ENCODE measurements around the gene SLC16A12. TPM values are rescaled to one million over a fixed set of nuclear protein-coding genes. Genes with fewer than 3 reads are reported as not detected.
"Not testable (repeated sequence)": the region's sequence is repeated elsewhere in the genome, so short reads cannot be mapped to it uniquely, and the experiment has no call there.

SLC16A12 gene
- total and polyA plus RNA-seq, 10 of the 15 experiments (the other 5 are each of a cell fraction or from before 2014, with no cell fraction given): not detected

DNA sequence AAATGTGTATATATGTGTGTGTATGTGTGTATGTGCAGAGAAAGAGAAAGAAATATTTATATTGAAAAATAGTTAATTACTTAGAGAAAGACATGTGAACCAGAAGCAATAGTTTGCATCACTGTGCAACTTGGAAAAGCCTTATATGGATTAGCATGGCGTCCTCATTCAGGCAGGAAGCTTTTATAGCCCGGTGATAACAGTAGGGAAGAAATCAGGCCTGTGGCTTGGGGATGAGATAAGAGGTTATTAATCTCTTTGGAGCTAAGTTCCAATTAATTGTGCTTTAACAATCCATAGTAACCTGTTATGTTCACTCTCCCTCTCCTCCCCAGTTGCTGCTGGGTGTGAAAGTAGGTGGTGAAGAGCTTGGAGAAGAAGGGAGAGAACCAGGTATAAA is 84.5 kb downstream of the SLC16A12 start:
- H3K4me1 ChIP-seq (ENCODE audit: control insufficient read depth, insufficient read depth, low read length): no peaks in the 10 kb centered on the region
- BruUV-seq (replicated peaks): no TSS peak
- H4K20me1 ChIP-seq (ENCODE audit: control insufficient read depth, insufficient read depth): no peaks in the 10 kb centered on the region
- no peak overlapping the region for H3K4me3 ChIP-seq
- H3K36me3 ChIP-seq (ENCODE audit: control insufficient read depth in 2 of 2, insufficient read depth in 2 of 2, low read length in 1 of 2): no peaks in the 10 kb centered on the region
- ChIA-PET SMC1A (ENCODE audit: uncharacterized antibody, unreplicated experiment) (no interaction called here), RAD21 (ENCODE audit: unreplicated experiment) (no interaction called here), CTCF (no interaction called here), POLR2A (interaction anchor here (0.7 kb wide), 1 partner anchor 18 kb away, joined by 3 read pairs; no protein-coding TSS in a partner anchor)
- H3K27ac ChIP-seq (ENCODE audit: control insufficient read depth, insufficient read depth): no peak overlapping the region
- no peaks in the 10 kb centered on the region for H3K79me2 ChIP-seq (ENCODE audit: control insufficient read depth, insufficient read depth, low read length)
- no peak overlapping the region for H3K9ac ChIP-seq (ENCODE audit: control insufficient read depth, insufficient read depth, low read length)
- no peak for DNase-seq (ENCODE audit: low read depth, low spot score)
- no peak overlapping the region for H2AFZ ChIP-seq (ENCODE audit: control insufficient read depth, low read depth, low read length)
- 64% methylated on average over 2 of the region's 2 CpGs for WGBS (ENCODE audit: insufficient coverage, insufficient replicate concordance, low lambda C conversion rate, missing lambda C conversion rate)
- H3K4me2 ChIP-seq (ENCODE audit: control insufficient read depth, insufficient read depth): no peak overlapping the region
- H3K9me3 ChIP-seq (replicated peaks; ENCODE audit: control insufficient read depth, insufficient read depth, low read length): no peaks in the 10 kb centered on the region
- ATAC-seq: no peak
- intact Hi-C loops (cut with micrococcal nuclease; ENCODE audit: unreplicated experiment) (no loop called here), in situ Hi-C loops (cut with MboI) (no loop called here)
- FAIRE-seq: no peak
- no peaks in the 10 kb centered on the region; a peak in 1 of 4 replicates for H3K27me3 ChIP-seq (replicated peaks in 1 of 2; ENCODE audit: control insufficient read depth in 2 of 2, insufficient read depth in 2 of 2, low read length in 1 of 2)
- TF ChIP-seq ESRRA (IDR thresholded peaks at IDR 0.05; ENCODE audit: low read length) (no peak), RFX5 (IDR thresholded peaks at IDR 0.05; ENCODE audit: low read depth, low read length) (no peak), NR2C1 (IDR thresholded peaks at IDR 0.05) (no peak), IRF4 (IDR thresholded peaks at IDR 0.05; ENCODE audit: low read depth, low read length) (no peak), ZNF384 (IDR thresholded peaks at IDR 0.05; ENCODE audit: borderline replicate concordance, low read depth, low read length) (no peak), RB1 (IDR thresholded peaks at IDR 0.05; ENCODE audit: borderline replicate concordance) (no peak)
- TF ChIP-seq, protein P1, sequence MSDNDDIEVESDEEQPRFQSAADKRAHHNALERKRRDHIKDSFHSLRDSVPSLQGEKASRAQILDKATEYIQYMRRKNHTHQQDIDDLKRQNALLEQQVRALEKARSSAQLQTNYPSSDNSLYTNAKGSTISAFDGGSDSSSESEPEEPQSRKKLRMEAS (IDR thresholded peaks at IDR 0.05; ENCODE audit: low read depth, low read length): no peak

DNA sequence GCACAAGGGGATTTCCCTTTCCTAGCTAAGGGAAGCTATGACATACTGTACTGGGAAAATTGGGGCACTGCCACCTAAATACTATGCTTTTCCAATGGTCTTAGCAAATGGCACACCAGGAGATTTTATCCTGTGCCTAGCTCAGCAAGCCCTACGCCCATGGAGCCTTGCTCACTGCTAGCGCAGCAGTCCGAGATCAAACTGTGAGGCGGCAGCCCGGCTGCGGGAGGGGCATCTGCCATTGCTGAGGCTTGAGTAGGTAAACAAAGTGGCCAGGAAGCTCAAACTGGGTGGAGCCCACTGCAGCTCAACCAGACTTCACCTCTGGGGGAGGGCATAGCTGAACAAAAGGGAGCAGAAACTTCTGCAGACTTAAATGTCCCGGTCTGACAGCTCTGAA is 90.6 kb downstream of the SLC16A12 start:
- H3K27ac ChIP-seq (ENCODE audit: control insufficient read depth, insufficient read depth); H3K36me3 ChIP-seq (ENCODE audit: control insufficient read depth in 2 of 2, insufficient read depth in 2 of 2, low read length in 1 of 2); ATAC-seq; DNase-seq (ENCODE audit: low read depth, low spot score); POLR2A ChIA-PET; in situ Hi-C loops (cut with MboI); intact Hi-C loops (cut with micrococcal nuclease; ENCODE audit: unreplicated experiment); H3K79me2 ChIP-seq (ENCODE audit: control insufficient read depth, insufficient read depth, low read length); H3K27me3 ChIP-seq (replicated peaks in 1 of 2; ENCODE audit: control insufficient read depth in 2 of 2, insufficient read depth in 2 of 2, low read length in 1 of 2); H3K9ac ChIP-seq (ENCODE audit: control insufficient read depth, insufficient read depth, low read length); H4K20me1 ChIP-seq (ENCODE audit: control insufficient read depth, insufficient read depth); FAIRE-seq; H3K4me3 ChIP-seq; RAD21 ChIA-PET (ENCODE audit: unreplicated experiment); H3K4me1 ChIP-seq (ENCODE audit: control insufficient read depth, insufficient read depth, low read length); H3K9me3 ChIP-seq (replicated peaks; ENCODE audit: control insufficient read depth, insufficient read depth, low read length); BruUV-seq (replicated peaks); H3K4me2 ChIP-seq (ENCODE audit: control insufficient read depth, insufficient read depth); H2AFZ ChIP-seq (ENCODE audit: control insufficient read depth, low read depth, low read length): not testable (repeated sequence)
- ChIA-PET CTCF (interaction anchor here (1.6 kb wide), 1 partner anchor 15 kb away, joined by 3 read pairs; no protein-coding TSS in a partner anchor), SMC1A (ENCODE audit: uncharacterized antibody, unreplicated experiment) (interaction anchor here (1.2 kb wide), 1 partner anchor 17 kb away, joined by 3 read pairs; no protein-coding TSS in a partner anchor)
- 90% methylated on average over 7 of the region's 7 CpGs for WGBS (ENCODE audit: insufficient coverage, insufficient replicate concordance, low lambda C conversion rate, missing lambda C conversion rate)
